Measurements from ENCODE around the gene MTAP. TPM values are rescaled to one million over a fixed set of nuclear protein-coding genes. Genes with fewer than 3 reads are reported as not detected.

Gene MTAP
- polyA plus RNA-seq, 1 experiment = 14.2 TPM

- no peak overlapping the region for H3K4me3 ChIP-seq (ENCODE audit: low read depth, low read length)
- no peak for TF ChIP-seq CTCF (IDR thresholded peaks at IDR 0.05; ENCODE audit: insufficient read depth, low read depth, low read length)
- POLR2A ChIA-PET = no interaction called here
- CTCF ChIA-PET = interaction anchor here (2.7 to 4.3 kb wide), 2 partner anchors 38 to 158 kb away, joined by 9 to 25 read pairs; partner anchors contain the start of gene CDKN2B
- H3K36me3 ChIP-seq (ENCODE audit: control insufficient read depth, insufficient read depth, low read length) = no peaks in the 10 kb centered on the region
- no peak for DNase-seq (ENCODE audit: low read depth)
- peaks cover 45% of the 10 kb centered on the region for H3K27me3 ChIP-seq (ENCODE audit: control insufficient read depth, insufficient read depth, low read length)
Measured at GRCh38 chr9:21970800-21971640, 168.6 kb downstream of the MTAP start.

- POLR2A ChIA-PET = no interaction called here
- H3K27me3 ChIP-seq (ENCODE audit: control insufficient read depth, insufficient read depth, low read length) = peaks cover 45% of the 10 kb centered on the region
- H3K36me3 ChIP-seq (ENCODE audit: control insufficient read depth, insufficient read depth, low read length) = no peaks in the 10 kb centered on the region
- no peak overlapping the region for H3K4me3 ChIP-seq (ENCODE audit: low read depth, low read length)
- TF ChIP-seq CTCF (IDR thresholded peaks at IDR 0.05; ENCODE audit: insufficient read depth, low read depth, low read length) = no peak
- no peak for DNase-seq (ENCODE audit: low read depth)
- CTCF ChIA-PET = interaction anchor here (0.6 kb wide), 1 partner anchor 10 kb away, joined by 3 read pairs; no protein-coding TSS in a partner anchor
Measured at GRCh38 chr9:21972361-21972760, 169.9 kb downstream of the MTAP start.

DNA sequence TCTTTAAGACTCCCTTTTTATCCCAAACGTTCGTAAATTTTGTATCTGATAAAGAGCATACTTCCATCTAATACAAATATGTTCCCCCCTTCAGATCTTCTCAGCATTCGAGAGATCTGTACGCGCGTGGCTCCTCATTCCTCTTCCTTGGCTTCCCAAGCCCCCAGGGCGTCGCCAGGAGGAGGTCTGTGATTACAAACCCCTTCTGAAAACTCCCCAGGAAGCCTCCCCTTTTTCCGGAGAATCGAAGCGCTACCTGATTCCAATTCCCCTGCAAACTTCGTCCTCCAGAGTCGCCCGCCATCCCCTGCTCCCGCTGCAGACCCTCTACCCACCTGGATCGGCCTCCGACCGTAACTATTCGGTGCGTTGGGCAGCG is 171.9 kb downstream of the MTAP start:
- Histone ChIP-seq H3K4me3 (ENCODE audit: low read depth, low read length) (peak overlapping the region; percentile 53), H3K36me3 (ENCODE audit: control insufficient read depth, insufficient read depth, low read length) (no peaks in the 10 kb centered on the region), H3K27me3 (ENCODE audit: control insufficient read depth, insufficient read depth, low read length) (peaks cover 37% of the 10 kb centered on the region)
- ChIA-PET CTCF (no interaction called here), POLR2A (no interaction called here)
- DNase-seq (ENCODE audit: low read depth) = no peak
- no peak for TF ChIP-seq CTCF (IDR thresholded peaks at IDR 0.05; ENCODE audit: insufficient read depth, low read depth, low read length)

DNA sequence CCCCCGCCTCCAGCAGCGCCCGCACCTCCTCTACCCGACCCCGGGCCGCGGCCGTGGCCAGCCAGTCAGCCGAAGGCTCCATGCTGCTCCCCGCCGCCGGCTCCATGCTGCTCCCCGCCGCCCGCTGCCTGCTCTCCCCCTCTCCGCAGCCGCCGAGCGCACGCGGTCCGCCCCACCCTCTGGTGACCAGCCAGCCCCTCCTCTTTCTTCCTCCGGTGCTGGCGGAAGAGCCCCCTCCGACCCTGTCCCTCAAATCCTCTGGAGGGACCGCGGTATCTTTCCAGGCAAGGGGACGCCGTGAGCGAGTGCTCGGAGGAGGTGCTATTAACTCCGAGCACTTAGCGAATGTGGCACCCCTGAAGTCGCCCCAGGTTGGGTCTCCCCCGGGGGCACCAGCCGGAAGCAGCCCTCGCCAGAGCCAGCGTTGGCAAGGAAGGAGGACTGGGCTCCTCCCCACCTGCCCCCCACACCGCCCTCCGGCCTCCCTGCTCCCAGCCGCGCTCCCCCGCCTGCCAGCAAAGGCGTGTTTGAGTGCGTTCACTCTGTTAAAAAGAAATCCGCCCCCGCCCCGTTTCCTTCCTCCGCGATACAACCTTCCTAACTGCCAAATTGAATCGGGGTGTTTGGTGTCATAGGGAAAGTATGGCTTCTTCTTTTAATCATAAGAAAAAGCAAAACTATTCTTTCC is 172.4 kb downstream of the MTAP start:
- peaks cover 33% of the 10 kb centered on the region for H3K27me3 ChIP-seq (ENCODE audit: control insufficient read depth, insufficient read depth, low read length)
- ChIA-PET CTCF (interaction anchor here (1.9 kb wide), 1 partner anchor 34 kb away, joined by 10 read pairs; the partner anchor contains the start of gene CDKN2B), POLR2A (no interaction called here)
- no peak for TF ChIP-seq CTCF (IDR thresholded peaks at IDR 0.05; ENCODE audit: insufficient read depth, low read depth, low read length)
- DNase-seq (ENCODE audit: low read depth) = no peak
- H3K36me3 ChIP-seq (ENCODE audit: control insufficient read depth, insufficient read depth, low read length) = no peaks in the 10 kb centered on the region
- peak overlapping the region; percentile 53 for H3K4me3 ChIP-seq (ENCODE audit: low read depth, low read length)

GRCh38 chr9:21976334-21976875 is 174.0 kb downstream of the MTAP start:
- peaks cover 22% of the 10 kb centered on the region for H3K27me3 ChIP-seq (ENCODE audit: control insufficient read depth, insufficient read depth, low read length)
- no peaks in the 10 kb centered on the region for H3K36me3 ChIP-seq (ENCODE audit: control insufficient read depth, insufficient read depth, low read length)
- H3K4me3 ChIP-seq (ENCODE audit: low read depth, low read length) = no peak overlapping the region
- TF ChIP-seq CTCF (IDR thresholded peaks at IDR 0.05; ENCODE audit: insufficient read depth, low read depth, low read length) = no peak
- ChIA-PET POLR2A (no interaction called here), CTCF (interaction anchor here (0.6 to 2.2 kb wide), 3 partner anchors 18 to 32 kb away, joined by 4 to 10 read pairs (median 5); partner anchors contain the start of genes CDKN2A, CDKN2B and CDKN2B-AS1)
- no peak for DNase-seq (ENCODE audit: low read depth)
